Measurements from ENCODE around the gene CNKSR1.

The CNKSR1 gene

DNA sequence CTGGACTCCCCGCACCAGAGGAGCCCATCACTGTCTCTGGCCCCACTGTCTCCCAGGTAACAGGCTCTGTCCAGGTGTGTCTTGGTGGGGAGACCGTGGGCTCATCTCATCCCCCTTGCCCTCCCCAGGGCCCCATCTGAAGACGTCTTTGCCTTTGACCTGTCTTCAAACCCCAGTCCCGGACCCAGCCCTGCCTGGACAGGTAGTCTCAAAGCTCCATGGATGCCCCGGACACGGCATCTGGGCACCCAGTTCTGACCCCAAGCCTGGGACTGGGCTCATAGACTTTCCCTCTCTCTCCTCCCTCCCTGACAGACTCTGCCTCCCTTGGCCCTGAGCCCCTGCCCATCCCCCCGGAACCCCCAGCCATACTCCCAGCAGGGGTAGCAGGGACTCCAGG, 6.8 kb downstream of the CNKSR1 start:
- H3K4me1 Mint-ChIP-seq, result no peaks in the 10 kb centered on the region
- H3K9me3 Mint-ChIP-seq, result no peaks in the 10 kb centered on the region
- H3K27ac Mint-ChIP-seq, result no peak overlapping the region
- H3K27me3 Mint-ChIP-seq, result peaks cover 17% of the 10 kb centered on the region
- H3K36me3 Mint-ChIP-seq, result no peaks in the 10 kb centered on the region
- CTCF ChIA-PET, result no interaction called here
- DNase-seq, result no peak
- no peak overlapping the region for H3K4me3 Mint-ChIP-seq

GRCh38 chr1:26184883-26185282, 7.6 kb downstream of the CNKSR1 start:
- CTCF ChIA-PET, result no interaction called here
- Mint-ChIP-seq H3K36me3 (no peaks in the 10 kb centered on the region), H3K27ac (no peak overlapping the region), H3K9me3 (no peaks in the 10 kb centered on the region), H3K4me1 (no peaks in the 10 kb centered on the region), H3K27me3 (peaks cover 23% of the 10 kb centered on the region), H3K4me3 (no peak overlapping the region)
- DNase-seq, result no peak

GRCh38 chr1:26187882-26188281, 10.6 kb downstream of the CNKSR1 start:
- Mint-ChIP-seq H3K4me3 (no peak overlapping the region), H3K9me3 (no peaks in the 10 kb centered on the region), H3K4me1 (peaks cover 23% of the 10 kb centered on the region), H3K27me3 (peaks cover 35% of the 10 kb centered on the region), H3K27ac (no peak overlapping the region), H3K36me3 (peaks cover 1% of the 10 kb centered on the region)
- CTCF ChIA-PET, result interaction anchor here (2.0 to 2.4 kb wide), 2 partner anchors 18 to 48 kb away, joined by 6 to 7 read pairs; partner anchors contain the start of genes C1orf232 and ZNF593
- no peak for DNase-seq

- CTCF ChIA-PET, result interaction anchor here (2.0 to 2.4 kb wide), 3 partner anchors 19 to 47 kb away, joined by 6 to 7 read pairs (median 7); partner anchors contain the start of genes C1orf232, CEP85 and ZNF593
- H3K4me3 Mint-ChIP-seq, result no peak overlapping the region
- peaks cover 41% of the 10 kb centered on the region for H3K27me3 Mint-ChIP-seq
- H3K9me3 Mint-ChIP-seq, result no peaks in the 10 kb centered on the region
- H3K27ac Mint-ChIP-seq, result no peak overlapping the region
- no peak for DNase-seq
- H3K36me3 Mint-ChIP-seq, result peaks cover 1% of the 10 kb centered on the region
- H3K4me1 Mint-ChIP-seq, result peaks cover 29% of the 10 kb centered on the region
Measured at GRCh38 chr1:26188477-26188876, 11.2 kb downstream of the CNKSR1 start.

- no peak for DNase-seq
- Mint-ChIP-seq H3K9me3 (no peaks in the 10 kb centered on the region), H3K4me1 (peaks cover 37% of the 10 kb centered on the region), H3K36me3 (peaks cover 1% of the 10 kb centered on the region), H3K27ac (no peak overlapping the region), H3K4me3 (no peak overlapping the region), H3K27me3 (peaks cover 41% of the 10 kb centered on the region)
- CTCF ChIA-PET, result interaction anchor here (0.7 to 2.4 kb wide), 7 partner anchors 20 to 205 kb away, joined by 3 to 7 read pairs (median 3); partner anchors contain the start of gene CEP85
Measured at GRCh38 chr1:26189331-26189730, 12.0 kb downstream of the CNKSR1 start.

- peaks cover 38% of the 10 kb centered on the region for H3K4me1 Mint-ChIP-seq
- H3K27ac Mint-ChIP-seq, result no peak overlapping the region
- H3K9me3 Mint-ChIP-seq, result no peaks in the 10 kb centered on the region
- peaks cover 45% of the 10 kb centered on the region for H3K27me3 Mint-ChIP-seq
- CTCF ChIA-PET, result interaction anchor here (0.7 to 2.4 kb wide), 7 partner anchors 20 to 205 kb away, joined by 3 to 7 read pairs (median 3); partner anchors contain the start of gene CEP85
- no peak for DNase-seq
- H3K36me3 Mint-ChIP-seq, result peaks cover 1% of the 10 kb centered on the region
- no peak overlapping the region for H3K4me3 Mint-ChIP-seq
Measured at GRCh38 chr1:26189751-26190275, 12.5 kb downstream of the CNKSR1 start.

DNA sequence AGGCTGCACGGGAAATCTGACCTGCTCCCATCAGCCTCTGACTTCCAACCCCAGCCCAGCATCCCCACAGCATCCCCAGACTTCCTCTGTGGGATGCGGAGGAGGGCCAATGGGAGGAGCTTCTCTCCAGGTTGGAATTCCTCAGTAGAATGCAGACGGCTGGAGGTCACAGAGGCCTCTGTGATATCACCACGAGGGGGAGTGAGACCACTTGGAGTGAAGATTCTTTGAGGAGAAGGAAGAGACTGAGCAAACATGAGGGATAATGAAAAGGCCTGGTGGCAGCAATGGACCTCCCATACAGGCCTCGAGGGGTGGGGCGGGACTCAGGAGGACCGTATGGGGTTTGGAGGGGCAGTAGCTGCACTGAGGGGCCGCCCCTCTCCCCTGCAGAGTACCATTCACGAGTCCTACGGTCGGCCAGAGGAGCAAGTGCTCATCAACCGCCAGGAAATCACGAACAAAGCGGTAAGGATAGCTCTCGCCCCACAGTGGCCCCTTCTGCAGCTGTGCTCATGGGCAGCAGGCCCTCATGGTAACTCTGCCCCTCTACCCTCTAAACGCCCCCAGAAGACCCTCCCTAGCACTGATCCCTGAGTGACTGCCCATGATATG, 13.2 kb downstream of the CNKSR1 start, which contains the start of gene CATSPER4:
TSS of gene CATSPER4 (plus strand) at position 230 of the 615 bp plus-strand sequence. CDS start at position 256, 26 bp downstream.
- Mint-ChIP-seq H3K36me3 (peaks cover 1% of the 10 kb centered on the region), H3K9me3 (no peaks in the 10 kb centered on the region), H3K27ac (no peak within 1 kb of the TSS), H3K4me1 (peaks cover 38% of the 10 kb centered on the region), H3K27me3 (peaks cover 52% of the 10 kb centered on the region), H3K4me3 (peak within 1 kb of the TSS; percentile 13)
- no peak for DNase-seq
- CTCF ChIA-PET, result interaction anchor here (1.0 to 2.4 kb wide), 6 partner anchors 12 to 204 kb away, joined by 3 to 7 read pairs (median 4); partner anchors contain the start of gene CEP85

DNA sequence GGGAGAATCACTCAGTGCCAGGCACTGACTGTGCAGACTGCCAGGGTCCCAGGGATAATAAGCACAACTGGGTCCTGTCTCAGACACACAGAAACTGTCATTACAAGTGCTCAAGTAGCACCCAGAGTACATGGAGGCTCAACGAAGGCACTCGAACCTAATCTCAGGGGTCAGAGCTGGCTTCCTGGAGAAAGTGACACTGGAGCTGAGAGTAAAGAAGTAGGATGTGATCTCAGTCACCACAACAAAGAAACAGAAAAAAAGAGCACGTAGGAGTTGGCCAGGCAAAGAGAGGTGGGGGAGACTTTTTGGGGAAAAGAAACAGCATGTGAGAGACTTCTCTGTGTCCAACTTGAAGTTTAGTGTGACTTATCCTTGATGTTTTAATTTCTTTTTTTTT, 14.4 kb downstream of the CNKSR1 start:
- H3K27ac Mint-ChIP-seq, result peak overlapping the region; percentile 30
- peaks cover 38% of the 10 kb centered on the region for H3K4me1 Mint-ChIP-seq
- peaks cover 1% of the 10 kb centered on the region for H3K36me3 Mint-ChIP-seq
- peak overlapping the region; percentile 13 for H3K4me3 Mint-ChIP-seq
- H3K9me3 Mint-ChIP-seq, result no peaks in the 10 kb centered on the region
- CTCF ChIA-PET, result interaction anchor here (0.6 to 1.6 kb wide), 5 partner anchors 10 to 177 kb away, joined by 3 to 7 read pairs (median 4); partner anchors contain the start of genes C1orf232, CEP85 and ZNF593
- DNase-seq, result peak; percentile 65
- peaks cover 63% of the 10 kb centered on the region for H3K27me3 Mint-ChIP-seq

- H3K27ac Mint-ChIP-seq, result no peak overlapping the region
- H3K4me3 Mint-ChIP-seq, result no peak overlapping the region
- H3K36me3 Mint-ChIP-seq, result peaks cover 1% of the 10 kb centered on the region
- peaks cover 48% of the 10 kb centered on the region for H3K4me1 Mint-ChIP-seq
- peaks cover 65% of the 10 kb centered on the region for H3K27me3 Mint-ChIP-seq
- no peaks in the 10 kb centered on the region for H3K9me3 Mint-ChIP-seq
- CTCF ChIA-PET, result no interaction called here
- no peak for DNase-seq
Measured at GRCh38 chr1:26195805-26196204, 18.5 kb downstream of the CNKSR1 start.

GRCh38 chr1:26197301-26197700, 20.0 kb downstream of the CNKSR1 start:
- Mint-ChIP-seq H3K27me3 (peaks cover 60% of the 10 kb centered on the region), H3K36me3 (no peaks in the 10 kb centered on the region), H3K4me3 (no peak overlapping the region), H3K4me1 (peaks cover 48% of the 10 kb centered on the region), H3K27ac (no peak overlapping the region), H3K9me3 (no peaks in the 10 kb centered on the region)
- CTCF ChIA-PET, result no interaction called here
- no peak for DNase-seq

- Mint-ChIP-seq H3K27me3 (peaks cover 61% of the 10 kb centered on the region), H3K9me3 (no peaks in the 10 kb centered on the region), H3K36me3 (no peaks in the 10 kb centered on the region), H3K4me1 (peaks cover 49% of the 10 kb centered on the region), H3K4me3 (no peak overlapping the region), H3K27ac (no peak overlapping the region)
- CTCF ChIA-PET, result no interaction called here
- DNase-seq, result no peak
Measured at GRCh38 chr1:26197813-26198212, 20.5 kb downstream of the CNKSR1 start.

GRCh38 chr1:26200413-26200812, 23.1 kb downstream of the CNKSR1 start:
- no peak for DNase-seq
- Mint-ChIP-seq H3K4me1 (peaks cover 52% of the 10 kb centered on the region), H3K27me3 (peaks cover 55% of the 10 kb centered on the region), H3K9me3 (no peaks in the 10 kb centered on the region), H3K4me3 (no peak overlapping the region), H3K36me3 (no peaks in the 10 kb centered on the region), H3K27ac (peak overlapping the region; percentile 85)
- CTCF ChIA-PET, result interaction anchor here (1.2 kb wide), 1 partner anchor 55 kb away, joined by 4 read pairs; no protein-coding TSS in a partner anchor

DNA sequence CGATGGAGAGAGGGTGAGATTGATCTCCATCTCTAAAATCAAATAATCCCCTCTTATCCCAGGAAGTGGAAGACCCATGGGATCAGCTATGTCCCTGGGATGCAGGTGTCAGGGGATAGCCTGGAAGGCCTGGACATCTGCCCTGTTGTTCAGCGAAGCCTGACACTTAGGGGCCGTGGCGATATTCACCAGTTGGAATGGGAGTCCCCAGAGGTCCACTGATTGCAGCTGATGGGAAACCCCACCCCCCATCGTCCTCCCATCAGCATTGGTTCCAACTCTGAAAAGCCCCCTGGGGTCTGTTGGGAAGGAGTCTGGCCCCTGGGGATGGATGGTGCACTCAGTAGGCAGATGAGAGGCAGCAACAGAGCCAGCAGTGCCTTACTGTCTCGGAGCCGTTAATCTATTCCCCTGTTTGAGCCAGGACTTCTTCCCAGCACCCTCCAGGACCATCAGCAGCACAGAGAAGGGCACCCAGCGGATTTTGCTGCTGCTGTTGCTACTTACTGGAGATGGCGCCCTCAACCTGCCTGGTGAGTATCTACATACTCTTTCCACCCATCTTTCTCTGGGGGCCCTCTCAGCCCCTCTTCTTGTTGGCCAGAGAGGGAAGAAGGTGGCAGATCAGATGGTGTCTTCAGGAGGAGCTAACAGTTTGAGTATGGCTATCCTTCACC, 26.5 kb downstream of the CNKSR1 start:
- Mint-ChIP-seq H3K4me1 (peaks cover 52% of the 10 kb centered on the region), H3K27ac (no peak overlapping the region), H3K27me3 (peaks cover 34% of the 10 kb centered on the region), H3K36me3 (no peaks in the 10 kb centered on the region), H3K4me3 (no peak overlapping the region), H3K9me3 (no peaks in the 10 kb centered on the region)
- DNase-seq, result no peak
- CTCF ChIA-PET, result interaction anchor here (0.7 to 2.2 kb wide), 6 partner anchors 13 to 214 kb away, joined by 3 to 9 read pairs (median 5); partner anchors contain the start of genes CEP85 and ZNF593

- no peaks in the 10 kb centered on the region for H3K36me3 Mint-ChIP-seq
- no peaks in the 10 kb centered on the region for H3K4me1 Mint-ChIP-seq
- H3K9me3 Mint-ChIP-seq, result no peaks in the 10 kb centered on the region
- H3K27me3 Mint-ChIP-seq, result peaks cover 43% of the 10 kb centered on the region
- no peak for DNase-seq
- H3K27ac Mint-ChIP-seq, result no peak overlapping the region
- no peak overlapping the region for H3K4me3 Mint-ChIP-seq
- CTCF ChIA-PET, result interaction anchor here (0.9 to 1.5 kb wide), 4 partner anchors 21 to 207 kb away, joined by 3 to 6 read pairs (median 4); no protein-coding TSS in a partner anchor
Measured at GRCh38 chr1:26210147-26210870, 33.0 kb downstream of the CNKSR1 start.
